GM21737 (cell line): ENCODE measurements around the gene IER5.
"Not testable (repeated sequence)": the region's sequence is repeated elsewhere in the genome, so short reads cannot be mapped to it uniquely, and the experiment has no call there.

Experiments
- ATAC-seq: cut with Tn5 transposase; IDR thresholded peaks from one replicate; pipeline ENCODE4 v1.9.1; 2021; ENCODE audit warnings: mild to moderate bottlenecking, moderate library complexity; ENCODE audit not compliant: unreplicated experiment

The IER5 gene

GRCh38 chr1:181088079-181089016 is at the start of gene IER5:
IER5 (plus strand) TSS chr1:181088700; CDS start chr1:181088903, 203 bp downstream.
- ATAC-seq, result peak; percentile 74

GRCh38 chr1:181040284-181040865 is 48.1 kb upstream of the IER5 start:
- ATAC-seq, result no peak

- no peak for ATAC-seq
Measured at GRCh38 chr1:181043025-181043888, 45.2 kb upstream of the IER5 start.

- peak; percentile 76 for ATAC-seq
Measured at GRCh38 chr1:181044449-181044966, 44.0 kb upstream of the IER5 start.

GRCh38 chr1:181045946-181046345 is 42.6 kb upstream of the IER5 start:
- ATAC-seq, result not testable (repeated sequence)

- ATAC-seq, result no peak
Measured at GRCh38 chr1:181049378-181049777, 39.1 kb upstream of the IER5 start.

GRCh38 chr1:181050922-181051321 is 37.6 kb upstream of the IER5 start:
- ATAC-seq, result no peak

- no peak for ATAC-seq
Measured at GRCh38 chr1:181056560-181056959, 31.9 kb upstream of the IER5 start.

- no peak for ATAC-seq
Measured at GRCh38 chr1:181057079-181057478, 31.4 kb upstream of the IER5 start.

GRCh38 chr1:181059435-181059834 is 29.1 kb upstream of the IER5 start:
- ATAC-seq, result no peak

GRCh38 chr1:181060066-181060465 is 28.4 kb upstream of the IER5 start:
- ATAC-seq, result no peak

- not testable (repeated sequence) for ATAC-seq
Measured at GRCh38 chr1:181060947-181061346, 27.6 kb upstream of the IER5 start.

- ATAC-seq, result no peak
Measured at GRCh38 chr1:181061487-181061886, 27.0 kb upstream of the IER5 start.

GRCh38 chr1:181061891-181062835 is 26.3 kb upstream of the IER5 start:
- peak; percentile 78 for ATAC-seq

GRCh38 chr1:181062836-181063428 is 25.6 kb upstream of the IER5 start:
- ATAC-seq, result peak; percentile 68

- no peak for ATAC-seq
Measured at GRCh38 chr1:181064011-181064623, 24.4 kb upstream of the IER5 start.

GRCh38 chr1:181064702-181065101 is 23.8 kb upstream of the IER5 start:
- no peak for ATAC-seq

- ATAC-seq, result no peak
Measured at GRCh38 chr1:181073638-181074037, 14.9 kb upstream of the IER5 start.

- no peak for ATAC-seq
Measured at GRCh38 chr1:181075766-181076350, 12.6 kb upstream of the IER5 start.
